ENCODE data around the gene MAGI1. TPM values are rescaled to one million over a fixed set of nuclear protein-coding genes. Genes with fewer than 3 reads are reported as not detected.

The MAGI1 gene
- polyA plus RNA-seq, 3 donors = not detected

GRCh38 chr3:66029443-66029842 is 9.3 kb downstream of the MAGI1 start:
- Mint-ChIP-seq H3K4me1 (no peaks in the 10 kb centered on the region), H3K9me3 (peaks cover 0 to 2% (median 0%) of the 10 kb centered on the region in 7 donors), H3K27me3 (ENCODE audit: low read depth in 3 of 3) (peaks cover 0 to 1% (median 1%) of the 10 kb centered on the region in 3 donors), H3K36me3 (no peaks in the 10 kb centered on the region), H3K27ac (no peak overlapping the region), H3K4me3 (no peak overlapping the region)
- H3K4me2 ChIP-seq (replicated peaks; ENCODE audit: extremely low read depth, low read length, poor library complexity, severe bottlenecking) = no peak overlapping the region
- no peak overlapping the region for H3K9ac ChIP-seq (ENCODE audit: insufficient read depth, low read length, poor library complexity, severe bottlenecking)
- H3K79me2 ChIP-seq (ENCODE audit: insufficient read depth, low read length) = no peaks in the 10 kb centered on the region
- H3K27ac ChIP-seq (ENCODE audit: low read depth in 1 of 2, low read length in 2 of 2) = no peak overlapping the region
- no peaks in the 10 kb centered on the region for H4K20me1 ChIP-seq (ENCODE audit: insufficient read depth, low read length)
- intact Hi-C loops (cut with micrococcal nuclease) = no loop called here
- no peaks in the 10 kb centered on the region for H3K36me3 ChIP-seq (replicated peaks in 1 of 2; ENCODE audit: control insufficient read depth in 1 of 2, insufficient read depth in 2 of 2, low read length in 2 of 2)
- TF ChIP-seq, protein P1, sequence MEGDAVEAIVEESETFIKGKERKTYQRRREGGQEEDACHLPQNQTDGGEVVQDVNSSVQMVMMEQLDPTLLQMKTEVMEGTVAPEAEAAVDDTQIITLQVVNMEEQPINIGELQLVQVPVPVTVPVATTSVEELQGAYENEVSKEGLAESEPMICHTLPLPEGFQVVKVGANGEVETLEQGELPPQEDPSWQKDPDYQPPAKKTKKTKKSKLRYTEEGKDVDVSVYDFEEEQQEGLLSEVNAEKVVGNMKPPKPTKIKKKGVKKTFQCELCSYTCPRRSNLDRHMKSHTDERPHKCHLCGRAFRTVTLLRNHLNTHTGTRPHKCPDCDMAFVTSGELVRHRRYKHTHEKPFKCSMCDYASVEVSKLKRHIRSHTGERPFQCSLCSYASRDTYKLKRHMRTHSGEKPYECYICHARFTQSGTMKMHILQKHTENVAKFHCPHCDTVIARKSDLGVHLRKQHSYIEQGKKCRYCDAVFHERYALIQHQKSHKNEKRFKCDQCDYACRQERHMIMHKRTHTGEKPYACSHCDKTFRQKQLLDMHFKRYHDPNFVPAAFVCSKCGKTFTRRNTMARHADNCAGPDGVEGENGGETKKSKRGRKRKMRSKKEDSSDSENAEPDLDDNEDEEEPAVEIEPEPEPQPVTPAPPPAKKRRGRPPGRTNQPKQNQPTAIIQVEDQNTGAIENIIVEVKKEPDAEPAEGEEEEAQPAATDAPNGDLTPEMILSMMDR (IDR thresholded peaks at IDR 0.05) = no peak
- H3K4me3 ChIP-seq (replicated peaks in 1 of 3; ENCODE audit: low read depth in 2 of 3, low read length in 3 of 3) = no peak overlapping the region
- no peaks in the 10 kb centered on the region for H3K9me3 ChIP-seq (replicated peaks in 1 of 2; ENCODE audit: control insufficient read depth in 1 of 2, insufficient read depth in 1 of 2, low read length in 2 of 2)
- H3K27me3 ChIP-seq (ENCODE audit: control insufficient read depth in 2 of 2, insufficient read depth in 2 of 2, low read length in 2 of 2) = no peaks in the 10 kb centered on the region
- H3K4me1 ChIP-seq (ENCODE audit: control insufficient read depth in 1 of 2, insufficient read depth in 2 of 2, low read length in 2 of 2) = no peaks in the 10 kb centered on the region
- H2AFZ ChIP-seq (ENCODE audit: insufficient read depth, low read depth, low read length, poor library complexity, severe bottlenecking) = no peak overlapping the region
- no peak for DNase-seq

DNA sequence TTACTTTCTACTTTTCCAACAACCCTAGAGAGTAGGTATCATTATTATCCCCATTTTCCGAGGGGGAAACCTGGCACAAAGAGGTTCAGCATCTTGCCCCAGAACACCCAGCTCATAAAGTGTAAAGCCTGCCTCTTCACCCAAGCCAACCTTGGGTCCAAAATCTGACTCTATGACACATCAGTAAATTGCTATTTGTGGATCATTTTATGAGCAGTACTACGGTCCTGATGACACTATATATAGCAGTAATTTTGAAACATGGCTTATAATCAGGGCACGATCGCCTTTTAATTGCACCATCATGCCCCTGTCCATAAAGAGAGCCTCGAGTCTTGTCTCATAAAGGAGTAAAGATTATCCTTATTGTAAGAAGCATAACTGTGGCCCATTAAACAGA is 9.7 kb downstream of the MAGI1 start:
- H2AFZ ChIP-seq (ENCODE audit: insufficient read depth, low read depth, low read length, poor library complexity, severe bottlenecking) = no peak overlapping the region
- Mint-ChIP-seq H3K36me3 (no peaks in the 10 kb centered on the region), H3K4me3 (no peak overlapping the region), H3K4me1 (no peaks in the 10 kb centered on the region), H3K9me3 (peaks cover 0 to 2% (median 0%) of the 10 kb centered on the region in 7 donors), H3K27me3 (ENCODE audit: low read depth in 3 of 3) (peaks cover 0 to 1% (median 1%) of the 10 kb centered on the region in 3 donors), H3K27ac (no peak overlapping the region)
- H4K20me1 ChIP-seq (ENCODE audit: insufficient read depth, low read length) = no peaks in the 10 kb centered on the region
- WGBS (ENCODE audit: insufficient coverage) = no CpG with 5 or more reads among the region's 5 CpGs
- H3K4me3 ChIP-seq (replicated peaks in 1 of 3; ENCODE audit: low read depth in 2 of 3, low read length in 3 of 3) = no peak overlapping the region
- no peaks in the 10 kb centered on the region for H3K36me3 ChIP-seq (replicated peaks in 1 of 2; ENCODE audit: control insufficient read depth in 1 of 2, insufficient read depth in 2 of 2, low read length in 2 of 2)
- DNase-seq = no peak
- no peak overlapping the region for H3K9ac ChIP-seq (ENCODE audit: insufficient read depth, low read length, poor library complexity, severe bottlenecking)
- intact Hi-C loops (cut with micrococcal nuclease) = no loop called here
- H3K4me2 ChIP-seq (replicated peaks; ENCODE audit: extremely low read depth, low read length, poor library complexity, severe bottlenecking) = no peak overlapping the region
- no peaks in the 10 kb centered on the region for H3K4me1 ChIP-seq (ENCODE audit: control insufficient read depth in 1 of 2, insufficient read depth in 2 of 2, low read length in 2 of 2)
- H3K9me3 ChIP-seq (replicated peaks in 1 of 2; ENCODE audit: control insufficient read depth in 1 of 2, insufficient read depth in 1 of 2, low read length in 2 of 2) = no peaks in the 10 kb centered on the region
- TF ChIP-seq, protein P1 (IDR thresholded peaks at IDR 0.05) = no peak
- no peak overlapping the region for H3K27ac ChIP-seq (ENCODE audit: low read depth in 1 of 2, low read length in 2 of 2)
- H3K27me3 ChIP-seq (ENCODE audit: control insufficient read depth in 2 of 2, insufficient read depth in 2 of 2, low read length in 2 of 2) = no peaks in the 10 kb centered on the region
- no peaks in the 10 kb centered on the region for H3K79me2 ChIP-seq (ENCODE audit: insufficient read depth, low read length)

All from CD14-positive monocyte (primary cell).